ENCODE measurements around the gene HOXD9.

The HOXD9 gene

DNA sequence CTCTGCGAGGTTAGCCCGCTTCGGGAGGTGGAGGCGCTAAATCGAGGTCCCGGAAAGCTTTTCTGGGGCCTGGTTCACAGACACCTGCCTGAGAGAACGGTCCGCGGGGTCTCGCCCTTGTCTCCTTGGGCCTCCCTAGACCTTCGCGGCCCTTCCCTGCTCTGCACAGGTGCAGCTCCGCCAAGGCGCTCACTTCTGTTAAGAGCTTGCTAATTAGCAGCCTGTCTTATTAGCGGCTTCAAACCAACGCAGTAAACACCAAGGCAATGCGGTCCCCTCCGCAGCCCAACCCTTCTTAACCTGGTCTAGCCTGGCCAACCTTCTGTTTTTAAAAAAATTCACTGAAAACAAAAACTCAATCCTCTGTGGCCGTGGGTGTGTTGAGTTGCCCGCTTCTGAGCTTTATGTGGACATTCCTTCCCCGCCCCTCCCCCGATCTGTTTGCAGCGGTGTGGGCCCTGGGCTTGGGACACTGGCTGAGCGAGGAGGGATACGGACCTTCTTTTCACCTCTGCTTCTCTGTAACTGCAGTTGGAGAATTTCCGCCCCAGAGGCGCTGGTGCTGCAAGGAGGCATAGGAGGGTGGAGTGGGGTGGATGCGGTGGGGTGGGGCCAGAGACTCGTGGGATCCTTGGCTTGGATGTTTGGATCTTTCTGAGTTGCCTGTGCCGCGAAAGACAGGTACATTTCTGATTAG, 25.4 kb downstream of the HOXD9 start:
- no peak overlapping the region for H3K9ac ChIP-seq
- H3K9me3 ChIP-seq (ENCODE audit: control insufficient read depth, low read length), result no peaks in the 10 kb centered on the region
- H3K4me2 ChIP-seq (ENCODE audit: low read length), result no peak overlapping the region
- TF ChIP-seq, protein P1, sequence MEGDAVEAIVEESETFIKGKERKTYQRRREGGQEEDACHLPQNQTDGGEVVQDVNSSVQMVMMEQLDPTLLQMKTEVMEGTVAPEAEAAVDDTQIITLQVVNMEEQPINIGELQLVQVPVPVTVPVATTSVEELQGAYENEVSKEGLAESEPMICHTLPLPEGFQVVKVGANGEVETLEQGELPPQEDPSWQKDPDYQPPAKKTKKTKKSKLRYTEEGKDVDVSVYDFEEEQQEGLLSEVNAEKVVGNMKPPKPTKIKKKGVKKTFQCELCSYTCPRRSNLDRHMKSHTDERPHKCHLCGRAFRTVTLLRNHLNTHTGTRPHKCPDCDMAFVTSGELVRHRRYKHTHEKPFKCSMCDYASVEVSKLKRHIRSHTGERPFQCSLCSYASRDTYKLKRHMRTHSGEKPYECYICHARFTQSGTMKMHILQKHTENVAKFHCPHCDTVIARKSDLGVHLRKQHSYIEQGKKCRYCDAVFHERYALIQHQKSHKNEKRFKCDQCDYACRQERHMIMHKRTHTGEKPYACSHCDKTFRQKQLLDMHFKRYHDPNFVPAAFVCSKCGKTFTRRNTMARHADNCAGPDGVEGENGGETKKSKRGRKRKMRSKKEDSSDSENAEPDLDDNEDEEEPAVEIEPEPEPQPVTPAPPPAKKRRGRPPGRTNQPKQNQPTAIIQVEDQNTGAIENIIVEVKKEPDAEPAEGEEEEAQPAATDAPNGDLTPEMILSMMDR (IDR thresholded peaks at IDR 0.05), result no peak
- H2AFZ ChIP-seq, result no peak overlapping the region
- no peaks in the 10 kb centered on the region for H3K36me3 ChIP-seq (ENCODE audit: control insufficient read depth, insufficient read depth, low read length)
- H3K79me2 ChIP-seq, result no peaks in the 10 kb centered on the region
- no peak overlapping the region for H3K27ac ChIP-seq
- H3K27me3 ChIP-seq (ENCODE audit: control insufficient read depth, insufficient read depth, low read length), result peaks cover 3% of the 10 kb centered on the region
- H3K4me3 ChIP-seq (ENCODE audit: low read depth, low read length), result no peak overlapping the region
- H3K4me1 ChIP-seq, result no peaks in the 10 kb centered on the region

DNA sequence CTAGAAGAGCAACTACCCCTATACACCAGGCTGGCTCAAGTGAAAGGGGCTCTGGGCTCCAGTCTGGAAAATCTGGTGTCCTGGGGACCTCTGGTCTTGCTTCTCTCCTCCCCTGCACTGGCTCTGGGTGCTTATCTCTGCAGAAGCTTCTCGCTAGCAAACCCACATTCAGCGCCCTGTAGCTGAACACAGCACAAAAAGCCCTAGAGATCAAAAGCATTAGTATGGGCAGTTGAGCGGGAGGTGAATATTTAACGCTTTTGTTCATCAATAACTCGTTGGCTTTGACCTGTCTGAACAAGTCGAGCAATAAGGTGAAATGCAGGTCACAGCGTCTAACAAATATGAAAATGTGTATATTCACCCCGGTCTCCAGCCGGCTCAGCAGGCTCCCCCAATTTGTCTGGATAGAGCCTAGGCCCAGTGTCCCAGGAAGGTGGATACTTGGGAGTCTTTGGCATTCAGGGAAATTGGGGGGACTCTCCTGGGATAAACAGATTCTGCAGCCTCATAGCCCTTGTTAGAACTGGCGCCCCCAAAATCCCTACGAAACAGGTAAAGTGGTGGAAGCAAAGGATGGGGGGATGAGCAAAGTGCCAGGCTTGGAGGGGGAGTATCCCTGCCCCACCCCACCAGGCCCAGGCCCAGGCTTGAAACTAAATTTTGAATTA, 26.4 kb downstream of the HOXD9 start:
- TF ChIP-seq, protein P1 (IDR thresholded peaks at IDR 0.05), result no peak
- Histone ChIP-seq H3K79me2 (no peaks in the 10 kb centered on the region), H3K27me3 (ENCODE audit: control insufficient read depth, insufficient read depth, low read length) (peaks cover 3% of the 10 kb centered on the region)

DNA sequence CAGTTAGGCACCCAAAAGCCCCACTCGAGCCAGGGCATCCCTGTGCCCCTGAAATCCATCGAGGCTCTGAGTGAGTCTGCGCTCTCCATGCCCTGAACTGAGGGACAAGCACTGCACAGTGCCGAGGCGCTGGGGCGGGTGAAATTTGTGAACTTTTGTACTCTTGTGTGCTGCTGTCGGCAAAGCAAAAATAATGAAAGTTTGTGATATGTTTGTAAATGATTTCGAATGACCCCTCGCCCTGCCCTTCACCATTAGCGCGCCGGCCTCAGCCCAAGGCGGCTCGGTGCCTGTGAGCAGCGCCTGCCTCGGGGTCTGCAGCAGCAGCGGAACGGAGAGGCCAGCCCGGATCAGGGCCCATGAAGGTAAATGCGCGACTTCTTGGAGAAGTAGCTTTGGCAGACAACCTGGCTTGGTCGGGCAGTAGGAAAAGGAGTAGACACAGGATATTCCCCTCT, 27.0 kb downstream of the HOXD9 start:
- Histone ChIP-seq H3K36me3 (ENCODE audit: control insufficient read depth, insufficient read depth, low read length) (no peaks in the 10 kb centered on the region), H3K79me2 (no peaks in the 10 kb centered on the region), H3K4me2 (ENCODE audit: low read length) (no peak overlapping the region), H3K27me3 (ENCODE audit: control insufficient read depth, insufficient read depth, low read length) (peaks cover 3% of the 10 kb centered on the region), H2AFZ (no peak overlapping the region), H3K4me1 (no peaks in the 10 kb centered on the region), H3K9me3 (ENCODE audit: control insufficient read depth, low read length) (no peaks in the 10 kb centered on the region), H3K9ac (no peak overlapping the region), H3K27ac (no peak overlapping the region), H3K4me3 (ENCODE audit: low read depth, low read length) (no peak overlapping the region)
- TF ChIP-seq, protein P1 (IDR thresholded peaks at IDR 0.05), result no peak

More for the DNA sequence above, 26.4 kb downstream of the HOXD9 start:
- H3K4me1 ChIP-seq, result no peaks in the 10 kb centered on the region
- H3K9me3 ChIP-seq (ENCODE audit: control insufficient read depth, low read length), result no peaks in the 10 kb centered on the region
- no peak overlapping the region for H3K4me2 ChIP-seq (ENCODE audit: low read length)
- no peak overlapping the region for H3K9ac ChIP-seq
- no peak overlapping the region for H2AFZ ChIP-seq
- no peak overlapping the region for H3K4me3 ChIP-seq (ENCODE audit: low read depth, low read length)
- H3K27ac ChIP-seq, result no peak overlapping the region
- H3K36me3 ChIP-seq (ENCODE audit: control insufficient read depth, insufficient read depth, low read length), result no peaks in the 10 kb centered on the region

DNA sequence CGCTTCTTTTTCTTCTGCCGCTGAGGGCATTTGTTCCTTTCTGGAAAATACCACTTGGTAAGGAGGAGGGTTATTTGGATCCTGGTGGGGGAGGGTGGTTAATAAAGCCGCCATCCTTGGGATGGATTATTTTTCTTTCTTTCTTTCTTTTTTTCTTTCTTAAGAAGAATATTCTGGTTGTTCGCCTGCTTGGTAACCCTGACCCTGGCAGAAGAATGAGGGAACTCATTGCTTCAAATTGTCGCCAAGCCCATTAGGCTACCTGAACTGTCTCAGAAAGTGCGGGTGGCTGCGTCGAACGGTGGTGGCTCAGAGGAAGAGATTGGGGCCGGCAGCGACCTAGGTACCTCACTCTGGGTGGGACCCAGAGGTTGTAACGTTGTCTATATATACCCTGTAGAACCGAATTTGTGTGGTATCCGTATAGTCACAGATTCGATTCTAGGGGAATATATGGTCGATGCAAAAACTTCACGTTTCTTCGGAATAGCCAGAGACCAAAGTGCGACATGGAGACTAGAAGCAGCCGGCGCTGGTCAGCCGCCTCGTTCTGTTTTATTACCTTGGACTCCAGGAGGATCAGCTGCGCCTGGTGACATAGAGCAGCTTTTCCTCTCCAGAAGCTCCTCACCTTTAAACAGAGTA, 27.5 kb downstream of the HOXD9 start:
- peaks cover 3% of the 10 kb centered on the region for H3K27me3 ChIP-seq (ENCODE audit: control insufficient read depth, insufficient read depth, low read length)

More for the DNA sequence above, 27.5 kb downstream of the HOXD9 start:
- Histone ChIP-seq H3K4me3 (ENCODE audit: low read depth, low read length) (no peak overlapping the region), H3K4me1 (no peaks in the 10 kb centered on the region), H3K27ac (no peak overlapping the region), H3K9me3 (ENCODE audit: control insufficient read depth, low read length) (no peaks in the 10 kb centered on the region), H3K4me2 (ENCODE audit: low read length) (no peak overlapping the region), H2AFZ (no peak overlapping the region), H3K36me3 (ENCODE audit: control insufficient read depth, insufficient read depth, low read length) (no peaks in the 10 kb centered on the region), H3K9ac (no peak overlapping the region), H3K79me2 (no peaks in the 10 kb centered on the region)
- TF ChIP-seq, protein P1 (IDR thresholded peaks at IDR 0.05), result no peak
